Mammary epithelial cell (primary cell): Measurements from ENCODE around the gene MYL10.

Experiments
- EZH2 ChIP-seq: IDR thresholded peaks from 2 replicates; pipeline ENCODE4 v1.6.1; 2012; ENCODE audit warnings: low read length, inconsistent platforms, borderline replicate concordance
- TF ChIP-seq, protein P1 (sequence below), 2 donors: IDR thresholded peaks in 1 of 2; conservative IDR thresholded peaks in 1 of 2; 2 replicates each; pipeline ENCODE4 v1.5.1; 2011 to 2012; ENCODE audit warnings: inconsistent platforms in 2 of 2, low read length in 2 of 2, mild to moderate bottlenecking in 2 of 2, control low read depth in 1 of 2, low read depth in 1 of 2; ENCODE audit not compliant: insufficient read depth in 1 of 2; ENCODE audit errors: extremely low read depth in 1 of 2

DNA sequence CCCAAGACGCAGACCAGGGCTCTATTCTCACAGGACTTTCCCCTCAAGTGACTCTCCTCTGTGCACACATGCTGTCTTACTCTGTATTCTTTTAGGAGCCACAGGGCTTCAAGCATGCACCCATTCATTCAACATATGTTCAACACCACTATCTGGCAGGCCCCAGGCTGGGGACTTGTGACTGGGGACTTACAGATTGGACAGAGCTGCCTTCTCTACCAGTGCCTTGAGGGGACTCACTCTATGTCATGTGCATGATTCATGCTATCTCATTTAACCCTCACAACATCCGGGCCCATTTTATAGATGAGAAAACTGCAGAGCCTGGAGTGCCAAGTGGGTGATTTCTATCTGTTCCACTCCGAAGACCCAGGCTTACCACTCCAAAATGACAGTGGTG is 34.3 kb downstream of the MYL10 start:
- TF ChIP-seq, protein P1, sequence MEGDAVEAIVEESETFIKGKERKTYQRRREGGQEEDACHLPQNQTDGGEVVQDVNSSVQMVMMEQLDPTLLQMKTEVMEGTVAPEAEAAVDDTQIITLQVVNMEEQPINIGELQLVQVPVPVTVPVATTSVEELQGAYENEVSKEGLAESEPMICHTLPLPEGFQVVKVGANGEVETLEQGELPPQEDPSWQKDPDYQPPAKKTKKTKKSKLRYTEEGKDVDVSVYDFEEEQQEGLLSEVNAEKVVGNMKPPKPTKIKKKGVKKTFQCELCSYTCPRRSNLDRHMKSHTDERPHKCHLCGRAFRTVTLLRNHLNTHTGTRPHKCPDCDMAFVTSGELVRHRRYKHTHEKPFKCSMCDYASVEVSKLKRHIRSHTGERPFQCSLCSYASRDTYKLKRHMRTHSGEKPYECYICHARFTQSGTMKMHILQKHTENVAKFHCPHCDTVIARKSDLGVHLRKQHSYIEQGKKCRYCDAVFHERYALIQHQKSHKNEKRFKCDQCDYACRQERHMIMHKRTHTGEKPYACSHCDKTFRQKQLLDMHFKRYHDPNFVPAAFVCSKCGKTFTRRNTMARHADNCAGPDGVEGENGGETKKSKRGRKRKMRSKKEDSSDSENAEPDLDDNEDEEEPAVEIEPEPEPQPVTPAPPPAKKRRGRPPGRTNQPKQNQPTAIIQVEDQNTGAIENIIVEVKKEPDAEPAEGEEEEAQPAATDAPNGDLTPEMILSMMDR (conservative IDR thresholded peaks at IDR 0.05 in 1 of 2, IDR thresholded peaks at IDR 0.05 in 1 of 2; ENCODE audit: extremely low read depth in 1 of 2, insufficient read depth in 1 of 2, low read depth in 1 of 2, low read length in 2 of 2) = no peak
- TF ChIP-seq EZH2 = no peak
